SIG-M5 treated with dmso at 0.1 percent for 504 hours (cell line): ENCODE data around the gene GCSAM.

Experiments used
- DNase-seq: peaks from one replicate; lab custom pipeline; 2025; ENCODE audit not compliant: unreplicated experiment; lab: John Stamatoyannopoulos, UW

The GCSAM gene

GRCh38 chr3:112132975-112133448, at the start of gene GCSAM:
Gene GCSAM, minus strand, starts transcription at chr3:112133248. Its CDS starts 128 bp downstream, at chr3:112133120.
- DNase-seq = peak; percentile 57

- DNase-seq = no peak
Observed at GRCh38 chr3:112175646-112176045, 42.6 kb upstream of the GCSAM start.

- DNase-seq = no peak
Observed at GRCh38 chr3:112175037-112175436, 42.0 kb upstream of the GCSAM start.

- no peak for DNase-seq
Observed at GRCh38 chr3:112171144-112171543, 38.1 kb upstream of the GCSAM start.

- no peak for DNase-seq
Observed at GRCh38 chr3:112170046-112170445, 37.0 kb upstream of the GCSAM start.

GRCh38 chr3:112167758-112168157, 34.7 kb upstream of the GCSAM start:
- DNase-seq = no peak

GRCh38 chr3:112149136-112149535, 16.1 kb upstream of the GCSAM start:
- DNase-seq = no peak

- no peak for DNase-seq
Observed at GRCh38 chr3:112143689-112144088, 10.6 kb upstream of the GCSAM start.

GRCh38 chr3:112143251-112143650, 10.2 kb upstream of the GCSAM start:
- no peak for DNase-seq

GRCh38 chr3:112141293-112141692, 8.2 kb upstream of the GCSAM start:
- no peak for DNase-seq

GRCh38 chr3:112140584-112140983, 7.5 kb upstream of the GCSAM start:
- DNase-seq = no peak

GRCh38 chr3:112138219-112138969, 5.3 kb upstream of the GCSAM start:
- no peak for DNase-seq

GRCh38 chr3:112137781-112138180, 4.7 kb upstream of the GCSAM start:
- DNase-seq = no peak

GRCh38 chr3:112136959-112137693, 4.1 kb upstream of the GCSAM start:
- DNase-seq = peak; percentile 60

GRCh38 chr3:112136046-112136445, 3.0 kb upstream of the GCSAM start:
- no peak for DNase-seq

GRCh38 chr3:112134335-112135124, 1.5 kb upstream of the GCSAM start:
- DNase-seq = no peak

- no peak for DNase-seq
Observed at GRCh38 chr3:112133626-112134334, 732 bp upstream of the GCSAM start.

- DNase-seq = no peak
Observed at GRCh38 chr3:112132554-112132953, 494 bp downstream of the GCSAM start.

GRCh38 chr3:112132088-112132487, 960 bp downstream of the GCSAM start:
- no peak for DNase-seq

GRCh38 chr3:112131111-112131510, 1.9 kb downstream of the GCSAM start:
- no peak for DNase-seq

GRCh38 chr3:112130638-112130993, 2.4 kb downstream of the GCSAM start:
- no peak for DNase-seq
